HL-60 (cell line): ENCODE results near the gene ADARB1.

Experiments
- DNase-seq, 2 experiments: peaks; one replicate each; pipeline ENCODE4 v3.0.0-alpha.2; 2010 to 2020; ENCODE audit warnings: low read depth in 1 of 2, low spot score in 1 of 2
- H3K27ac ChIP-seq: fragments of 250-450 bp; sonication (Bioruptor Pico); replicated peaks from 2 replicates; pipeline ENCODE4 v1.5.1; 2020; ENCODE audit warnings: mild to moderate bottlenecking, moderate library complexity
- H3K27me3 ChIP-seq: fragments of 250-450 bp; sonication (Bioruptor Pico); 2 replicates; pipeline ENCODE4 v1.5.1; 2021; ENCODE audit warnings: mild to moderate bottlenecking, moderate library complexity; ENCODE audit not compliant: insufficient read depth, poor library complexity, severe bottlenecking
- H3K4me3 ChIP-seq: replicated peaks from 2 replicates; pipeline ENCODE4 v1.5.1; 2011; ENCODE audit warnings: mild to moderate bottlenecking, control low read depth, low read length; ENCODE audit not compliant: insufficient read depth
- GABPA ChIP-seq: IDR thresholded peaks from 2 replicates; pipeline ENCODE4 v1.6.1; 2012; ENCODE audit warnings: low read depth
- POLR2AphosphoS5 ChIP-seq: IDR thresholded peaks from 2 replicates; pipeline ENCODE4 v1.6.1; 2012; ENCODE audit warnings: low read depth
- SPI1 ChIP-seq: IDR thresholded peaks from 2 replicates; pipeline ENCODE4 v1.6.1; 2012; ENCODE audit warnings: low read depth, mild to moderate bottlenecking, borderline replicate concordance
- TF ChIP-seq, protein P1 (sequence below): IDR thresholded peaks from 2 replicates; pipeline ENCODE4 v1.6.1; 2012; ENCODE audit warnings: low read depth; ENCODE audit not compliant: insufficient replicate concordance
- TF ChIP-seq, protein P2 (sequence below): IDR thresholded peaks from one replicate; pipeline ENCODE4 v1.5.1; 2011; ENCODE audit warnings: low read length, control low read depth, inconsistent platforms; ENCODE audit not compliant: insufficient read depth

Gene ADARB1

DNA sequence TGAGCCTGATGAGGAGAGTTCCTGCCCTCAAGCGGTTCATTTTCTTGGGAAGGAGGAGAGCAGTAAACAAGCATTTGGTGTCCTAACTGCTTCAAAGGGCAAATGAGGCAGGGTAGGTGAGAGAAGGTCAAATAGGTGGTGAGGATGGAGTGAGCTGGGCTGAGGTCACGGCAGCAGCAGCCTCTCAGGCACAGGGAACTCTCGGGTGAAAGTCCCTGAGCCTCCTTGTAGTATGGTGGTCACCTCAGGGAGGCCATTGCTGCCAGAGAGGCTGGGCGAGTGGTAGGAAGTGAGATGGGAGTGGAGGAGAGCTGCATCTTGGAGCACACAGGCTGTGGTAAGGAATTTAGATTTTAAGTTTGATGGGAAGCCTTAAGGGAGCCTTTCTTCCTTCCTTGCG, 4.0 kb downstream of the ADARB1 start:
- TF ChIP-seq POLR2AphosphoS5, result no peak
- TF ChIP-seq GABPA, result no peak
- no peak for TF ChIP-seq SPI1
- TF ChIP-seq, protein P1, sequence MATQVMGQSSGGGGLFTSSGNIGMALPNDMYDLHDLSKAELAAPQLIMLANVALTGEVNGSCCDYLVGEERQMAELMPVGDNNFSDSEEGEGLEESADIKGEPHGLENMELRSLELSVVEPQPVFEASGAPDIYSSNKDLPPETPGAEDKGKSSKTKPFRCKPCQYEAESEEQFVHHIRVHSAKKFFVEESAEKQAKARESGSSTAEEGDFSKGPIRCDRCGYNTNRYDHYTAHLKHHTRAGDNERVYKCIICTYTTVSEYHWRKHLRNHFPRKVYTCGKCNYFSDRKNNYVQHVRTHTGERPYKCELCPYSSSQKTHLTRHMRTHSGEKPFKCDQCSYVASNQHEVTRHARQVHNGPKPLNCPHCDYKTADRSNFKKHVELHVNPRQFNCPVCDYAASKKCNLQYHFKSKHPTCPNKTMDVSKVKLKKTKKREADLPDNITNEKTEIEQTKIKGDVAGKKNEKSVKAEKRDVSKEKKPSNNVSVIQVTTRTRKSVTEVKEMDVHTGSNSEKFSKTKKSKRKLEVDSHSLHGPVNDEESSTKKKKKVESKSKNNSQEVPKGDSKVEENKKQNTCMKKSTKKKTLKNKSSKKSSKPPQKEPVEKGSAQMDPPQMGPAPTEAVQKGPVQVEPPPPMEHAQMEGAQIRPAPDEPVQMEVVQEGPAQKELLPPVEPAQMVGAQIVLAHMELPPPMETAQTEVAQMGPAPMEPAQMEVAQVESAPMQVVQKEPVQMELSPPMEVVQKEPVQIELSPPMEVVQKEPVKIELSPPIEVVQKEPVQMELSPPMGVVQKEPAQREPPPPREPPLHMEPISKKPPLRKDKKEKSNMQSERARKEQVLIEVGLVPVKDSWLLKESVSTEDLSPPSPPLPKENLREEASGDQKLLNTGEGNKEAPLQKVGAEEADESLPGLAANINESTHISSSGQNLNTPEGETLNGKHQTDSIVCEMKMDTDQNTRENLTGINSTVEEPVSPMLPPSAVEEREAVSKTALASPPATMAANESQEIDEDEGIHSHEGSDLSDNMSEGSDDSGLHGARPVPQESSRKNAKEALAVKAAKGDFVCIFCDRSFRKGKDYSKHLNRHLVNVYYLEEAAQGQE, result no peak
- TF ChIP-seq, protein P2, sequence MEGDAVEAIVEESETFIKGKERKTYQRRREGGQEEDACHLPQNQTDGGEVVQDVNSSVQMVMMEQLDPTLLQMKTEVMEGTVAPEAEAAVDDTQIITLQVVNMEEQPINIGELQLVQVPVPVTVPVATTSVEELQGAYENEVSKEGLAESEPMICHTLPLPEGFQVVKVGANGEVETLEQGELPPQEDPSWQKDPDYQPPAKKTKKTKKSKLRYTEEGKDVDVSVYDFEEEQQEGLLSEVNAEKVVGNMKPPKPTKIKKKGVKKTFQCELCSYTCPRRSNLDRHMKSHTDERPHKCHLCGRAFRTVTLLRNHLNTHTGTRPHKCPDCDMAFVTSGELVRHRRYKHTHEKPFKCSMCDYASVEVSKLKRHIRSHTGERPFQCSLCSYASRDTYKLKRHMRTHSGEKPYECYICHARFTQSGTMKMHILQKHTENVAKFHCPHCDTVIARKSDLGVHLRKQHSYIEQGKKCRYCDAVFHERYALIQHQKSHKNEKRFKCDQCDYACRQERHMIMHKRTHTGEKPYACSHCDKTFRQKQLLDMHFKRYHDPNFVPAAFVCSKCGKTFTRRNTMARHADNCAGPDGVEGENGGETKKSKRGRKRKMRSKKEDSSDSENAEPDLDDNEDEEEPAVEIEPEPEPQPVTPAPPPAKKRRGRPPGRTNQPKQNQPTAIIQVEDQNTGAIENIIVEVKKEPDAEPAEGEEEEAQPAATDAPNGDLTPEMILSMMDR, result no peak
- Histone ChIP-seq H3K4me3 (no peak overlapping the region), H3K27ac (no peak overlapping the region), H3K27me3 (peaks cover 11% of the 10 kb centered on the region)
- no peak for DNase-seq

DNA sequence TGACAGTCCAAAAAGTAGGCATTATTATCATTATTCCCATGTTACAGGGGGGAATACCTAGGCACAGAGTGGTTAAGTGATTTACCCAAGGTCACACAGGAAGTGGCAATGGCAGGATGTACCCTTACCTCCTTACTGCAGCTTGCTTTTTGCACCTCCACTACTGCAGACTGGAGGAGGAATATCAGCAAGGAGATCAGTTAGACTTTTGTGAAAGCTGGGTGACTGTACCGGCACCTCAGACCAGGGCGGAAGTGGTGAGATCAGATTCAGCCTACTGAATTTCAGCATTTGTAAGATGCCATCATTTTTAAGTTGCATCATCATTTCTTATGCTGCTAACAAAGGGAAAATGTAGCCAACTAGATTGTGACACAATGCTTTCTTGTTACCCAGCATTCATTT, 4.5 kb downstream of the ADARB1 start:
- peaks cover 11% of the 10 kb centered on the region for H3K27me3 ChIP-seq
- DNase-seq, result peak; percentile 89 to 93
- no peak overlapping the region for H3K4me3 ChIP-seq
- 0 out of 2 replicates have a peak, but pooled peaks have one; percentile 34 for TF ChIP-seq GABPA
- TF ChIP-seq POLR2AphosphoS5, result peak; percentile 43; the same call in 1 of the 2 replicates
- TF ChIP-seq, protein P2, result no peak
- TF ChIP-seq, protein P1, result no peak
- TF ChIP-seq SPI1, result peak; percentile 67; the same call in 1 of the 2 replicates
- peak overlapping the region; percentile 49 for H3K27ac ChIP-seq

DNA sequence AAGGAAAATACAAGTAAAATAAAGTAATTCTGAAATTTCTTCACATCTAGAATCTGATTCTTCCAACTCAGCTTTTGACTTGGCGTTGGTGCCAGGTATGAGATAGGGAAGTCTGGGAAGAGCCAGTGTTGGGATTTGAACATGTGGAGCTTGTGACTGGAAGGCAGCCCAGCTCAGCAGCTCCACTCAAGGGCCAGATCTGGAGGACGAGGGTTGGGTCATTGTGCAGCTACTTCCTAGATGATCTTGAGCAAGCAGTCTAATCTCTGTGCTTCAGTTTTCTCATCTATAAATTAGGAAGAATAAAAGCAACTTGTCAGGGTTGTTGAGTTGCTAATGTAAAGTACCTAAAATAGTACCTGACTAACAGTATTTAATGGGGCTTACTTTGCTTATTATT, 5.0 kb downstream of the ADARB1 start:
- peaks cover 11% of the 10 kb centered on the region for H3K27me3 ChIP-seq
- H3K27ac ChIP-seq, result peak overlapping the region; percentile 49
- H3K4me3 ChIP-seq, result no peak overlapping the region
- DNase-seq, result peak in 1 of 2 experiments; percentile 42
- no peak for TF ChIP-seq GABPA
- TF ChIP-seq, protein P2, result no peak
- no peak for TF ChIP-seq SPI1
- TF ChIP-seq POLR2AphosphoS5, result no peak
- TF ChIP-seq, protein P1, result no peak
